Psoas muscle (tissue), 8 donors: ENCODE data around the gene RAB3C. TPM values are rescaled to one million over a fixed set of nuclear protein-coding genes. Genes with fewer than 3 reads are reported as not detected.

Experiments used
- ATAC-seq, 4 donors: fragments of 200-7000 bp; cut with Tn5 transposase; one replicate each; pipeline ENCODE4 v1.9.1; 2020; ENCODE audit warnings: moderate library complexity in 3 of 4, mild to moderate bottlenecking in 2 of 4
- DNase-seq, 2 donors: peaks; one replicate each; pipeline ENCODE4 v3.0.0-alpha.2; 2020
- H3K27ac ChIP-seq: fragments of 200-600 bp; one replicate; pipeline ENCODE4 v1.8.0; 2022
- H3K27me3 ChIP-seq, 3 donors: fragments of 200-600 bp in 1 of 3; one replicate each; pipeline versions ENCODE4 v1.6.1 to v1.8.0; 2013 to 2022; ENCODE audit warnings: low read length in 2 of 3, mild to moderate bottlenecking in 2 of 3, moderate library complexity in 1 of 3; ENCODE audit not compliant: insufficient read depth in 3 of 3
- H3K36me3 ChIP-seq, 2 donors: fragments of 200-600 bp in 1 of 2; one replicate each; pipeline versions ENCODE4 v1.6.1 to v1.8.0; 2013 to 2022; ENCODE audit warnings: low read depth in 1 of 2, mild to moderate bottlenecking in 1 of 2, moderate library complexity in 1 of 2; ENCODE audit not compliant: insufficient read depth in 1 of 2
- H3K4me1 ChIP-seq: fragments of 200-600 bp; one replicate; pipeline ENCODE4 v1.8.0; 2022
- H3K4me3 ChIP-seq: fragments of 200-600 bp; one replicate; pipeline ENCODE4 v1.8.0; 2022; ENCODE audit warnings: mild to moderate bottlenecking
- H3K9me3 ChIP-seq: fragments of 200-600 bp; one replicate; pipeline ENCODE4 v1.8.0; 2022
- CTCF ChIP-seq: fragments of 200-600 bp; IDR thresholded peaks from one replicate; pipeline ENCODE4 v1.8.0; 2022; ENCODE audit warnings: antibody characterized with exemption
- WGBS, 3 donors: extraction: QIAGEN DNeasy Blood & Tissue Kit; methylation state at CpG; one replicate each; pipeline versions ENCODE4 v1.1.6 to v1.1.7; 2013; 5-methylcytosine and 5-hydroxymethylcytosine counted together
- intact Hi-C, 2 donors: fragments of 100-400 bp; cut with DNase I; formaldehyde crosslinking; loops; one replicate each; pipeline versions ENCODE4 v1.11.0 to v1.14.2; 2022
- polyA plus RNA-seq, 3 donors: library from polyadenylated mRNA; stranded (reverse); fragments of 200-250 nt; gene quantifications; one replicate each; pipeline ENCODE4 v1.2.3, GENCODE V29; 2013
- total RNA-seq, 4 donors: library from RNA; stranded (reverse); fragmentation: NEBNext Ultra II Directional in 2 of 4; extraction: Animal tissue kit (Norgen Biotek cat#: 25700) in 2 of 4; gene quantifications; one replicate each; pipeline versions ENCODE4 v1.2.1 to v1.2.4, GENCODE V29; 2021 to 2023
- donor health status: healthy with polysubstance abuse.
- donor health status: DM: no; HTN: no; CAD: no; lungs with moderate emphysema.
- donor health status: Bipolar disorder and iron deficiency.
- donor health status: healthy.
- donor health status: DM: yes; HTN: yes; CAD: no.
- donor health status: DM: no; HTN: no; CAD: no.
- donor health status: DM: no; HTN: no; CAD: no.
- donor health status: DM: yes; HTN: yes; CAD: no.

The RAB3C gene
- total and polyA plus RNA-seq, 7 donors = 0.16 to 2.2 (median 0.62) TPM

GRCh38 chr5:58851571-58851970 lies 268.7 kb downstream of the RAB3C start:
- H3K27ac ChIP-seq = no peak overlapping the region
- no peak for DNase-seq
- ATAC-seq = no peak
- no peak for TF ChIP-seq CTCF
- no peak overlapping the region for H3K4me3 ChIP-seq
- intact Hi-C loops = loop anchor here (5.0 to 10.0 kb wide), 2 partner anchors 354 to 357 kb away; partner anchors contain the start of gene GAPT (in 1 of the 2)
- H3K9me3 ChIP-seq = no peaks in the 10 kb centered on the region
- H3K36me3 ChIP-seq = no peaks in the 10 kb centered on the region
- 89 to 97% (median 94%) methylated on average over 5 of the region's 5 CpGs for WGBS, 3 donors
- H3K27me3 ChIP-seq = no peaks in the 10 kb centered on the region
- no peaks in the 10 kb centered on the region for H3K4me1 ChIP-seq

GRCh38 chr5:58852566-58852965 lies 269.7 kb downstream of the RAB3C start:
- TF ChIP-seq CTCF = no peak
- Histone ChIP-seq H3K27me3 (no peaks in the 10 kb centered on the region), H3K4me1 (no peaks in the 10 kb centered on the region), H3K36me3 (no peaks in the 10 kb centered on the region), H3K27ac (no peak overlapping the region), H3K4me3 (no peak overlapping the region), H3K9me3 (no peaks in the 10 kb centered on the region)
- WGBS, 3 donors = 58 to 79% (median 79%) methylated on average over 1 of the region's 1 CpG
- intact Hi-C loops = loop anchor here (5.0 to 10.0 kb wide), 2 partner anchors 355 to 358 kb away; partner anchors contain the start of gene GAPT (in 1 of the 2)
- ATAC-seq (no peak), DNase-seq (no peak)

- Histone ChIP-seq H3K4me3 (no peak overlapping the region), H3K9me3 (no peaks in the 10 kb centered on the region), H3K36me3 (no peaks in the 10 kb centered on the region), H3K27ac (no peak overlapping the region), H3K27me3 (no peaks in the 10 kb centered on the region), H3K4me1 (no peaks in the 10 kb centered on the region)
- ATAC-seq (no peak), DNase-seq (no peak)
- intact Hi-C loops = loop anchor here (5.0 to 10.0 kb wide), 2 partner anchors 357 to 360 kb away; partner anchors contain the start of gene GAPT (in 1 of the 2)
- TF ChIP-seq CTCF = no peak
- 82 to 96% (median 92%) methylated on average over 2 of the region's 2 CpGs for WGBS, 3 donors
Measured at GRCh38 chr5:58854441-58854840, 271.6 kb downstream of the RAB3C start.

GRCh38 chr5:58855851-58856739 lies 273.2 kb downstream of the RAB3C start:
- ATAC-seq = no peak
- WGBS, 3 donors = 66 to 77% (median 68%) methylated on average over 8 of the region's 8 CpGs
- Histone ChIP-seq H3K36me3 (no peaks in the 10 kb centered on the region), H3K27ac (no peak overlapping the region), H3K4me3 (no peak overlapping the region), H3K9me3 (no peaks in the 10 kb centered on the region), H3K4me1 (no peaks in the 10 kb centered on the region), H3K27me3 (no peaks in the 10 kb centered on the region)
- TF ChIP-seq CTCF = no peak
- intact Hi-C loops = loop anchor here in 1 of 2 donors (10.0 kb wide), 1 partner anchor 361 kb away; the partner anchor contains the start of gene GAPT
- DNase-seq = no peak
